Measurements from ENCODE around the gene CCDC185.

DNA sequence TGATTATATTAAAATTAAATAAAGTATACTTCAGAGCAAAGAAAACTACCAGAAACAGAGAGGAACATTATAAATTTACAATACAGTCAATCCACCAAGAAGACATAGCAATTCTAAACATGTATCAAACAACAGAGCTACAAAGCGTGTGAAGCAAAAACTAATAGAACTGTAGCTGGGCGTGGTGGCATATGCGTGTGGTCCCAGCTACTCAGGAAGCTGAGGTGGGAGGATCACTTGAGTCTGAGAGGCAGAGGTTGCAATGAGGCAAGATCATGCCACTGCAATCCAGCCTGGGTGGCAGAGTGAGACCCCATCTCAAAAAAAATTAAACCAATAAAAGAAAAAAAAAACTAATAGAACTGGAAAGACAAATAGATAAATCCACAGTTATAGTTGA, 12.3 kb downstream of the CCDC185 start:
- TF ChIP-seq, protein P1, sequence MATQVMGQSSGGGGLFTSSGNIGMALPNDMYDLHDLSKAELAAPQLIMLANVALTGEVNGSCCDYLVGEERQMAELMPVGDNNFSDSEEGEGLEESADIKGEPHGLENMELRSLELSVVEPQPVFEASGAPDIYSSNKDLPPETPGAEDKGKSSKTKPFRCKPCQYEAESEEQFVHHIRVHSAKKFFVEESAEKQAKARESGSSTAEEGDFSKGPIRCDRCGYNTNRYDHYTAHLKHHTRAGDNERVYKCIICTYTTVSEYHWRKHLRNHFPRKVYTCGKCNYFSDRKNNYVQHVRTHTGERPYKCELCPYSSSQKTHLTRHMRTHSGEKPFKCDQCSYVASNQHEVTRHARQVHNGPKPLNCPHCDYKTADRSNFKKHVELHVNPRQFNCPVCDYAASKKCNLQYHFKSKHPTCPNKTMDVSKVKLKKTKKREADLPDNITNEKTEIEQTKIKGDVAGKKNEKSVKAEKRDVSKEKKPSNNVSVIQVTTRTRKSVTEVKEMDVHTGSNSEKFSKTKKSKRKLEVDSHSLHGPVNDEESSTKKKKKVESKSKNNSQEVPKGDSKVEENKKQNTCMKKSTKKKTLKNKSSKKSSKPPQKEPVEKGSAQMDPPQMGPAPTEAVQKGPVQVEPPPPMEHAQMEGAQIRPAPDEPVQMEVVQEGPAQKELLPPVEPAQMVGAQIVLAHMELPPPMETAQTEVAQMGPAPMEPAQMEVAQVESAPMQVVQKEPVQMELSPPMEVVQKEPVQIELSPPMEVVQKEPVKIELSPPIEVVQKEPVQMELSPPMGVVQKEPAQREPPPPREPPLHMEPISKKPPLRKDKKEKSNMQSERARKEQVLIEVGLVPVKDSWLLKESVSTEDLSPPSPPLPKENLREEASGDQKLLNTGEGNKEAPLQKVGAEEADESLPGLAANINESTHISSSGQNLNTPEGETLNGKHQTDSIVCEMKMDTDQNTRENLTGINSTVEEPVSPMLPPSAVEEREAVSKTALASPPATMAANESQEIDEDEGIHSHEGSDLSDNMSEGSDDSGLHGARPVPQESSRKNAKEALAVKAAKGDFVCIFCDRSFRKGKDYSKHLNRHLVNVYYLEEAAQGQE (IDR thresholded peaks at IDR 0.05; ENCODE audit: unreplicated experiment), result no peak
- TF ChIP-seq, protein P2, sequence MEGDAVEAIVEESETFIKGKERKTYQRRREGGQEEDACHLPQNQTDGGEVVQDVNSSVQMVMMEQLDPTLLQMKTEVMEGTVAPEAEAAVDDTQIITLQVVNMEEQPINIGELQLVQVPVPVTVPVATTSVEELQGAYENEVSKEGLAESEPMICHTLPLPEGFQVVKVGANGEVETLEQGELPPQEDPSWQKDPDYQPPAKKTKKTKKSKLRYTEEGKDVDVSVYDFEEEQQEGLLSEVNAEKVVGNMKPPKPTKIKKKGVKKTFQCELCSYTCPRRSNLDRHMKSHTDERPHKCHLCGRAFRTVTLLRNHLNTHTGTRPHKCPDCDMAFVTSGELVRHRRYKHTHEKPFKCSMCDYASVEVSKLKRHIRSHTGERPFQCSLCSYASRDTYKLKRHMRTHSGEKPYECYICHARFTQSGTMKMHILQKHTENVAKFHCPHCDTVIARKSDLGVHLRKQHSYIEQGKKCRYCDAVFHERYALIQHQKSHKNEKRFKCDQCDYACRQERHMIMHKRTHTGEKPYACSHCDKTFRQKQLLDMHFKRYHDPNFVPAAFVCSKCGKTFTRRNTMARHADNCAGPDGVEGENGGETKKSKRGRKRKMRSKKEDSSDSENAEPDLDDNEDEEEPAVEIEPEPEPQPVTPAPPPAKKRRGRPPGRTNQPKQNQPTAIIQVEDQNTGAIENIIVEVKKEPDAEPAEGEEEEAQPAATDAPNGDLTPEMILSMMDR (conservative IDR thresholded peaks at IDR 0.05; ENCODE audit: low read depth in 2 of 2), result no peak
- no peak for TF ChIP-seq EZH2 (IDR thresholded peaks at IDR 0.05; ENCODE audit: low read depth, unreplicated experiment)
- no peak for TF ChIP-seq ZNF331 (CRISPR knock-in tag; IDR thresholded peaks at IDR 0.05; ENCODE audit: low read depth)
- no peak for TF ChIP-seq POLR2AphosphoS5 (IDR thresholded peaks at IDR 0.05; ENCODE audit: low read depth)
- TF ChIP-seq EZH2phosphoT487 (IDR thresholded peaks at IDR 0.05; ENCODE audit: unreplicated experiment), result no peak
- no peak for TF ChIP-seq CREB1 (CRISPR knock-in tag; IDR thresholded peaks at IDR 0.05; ENCODE audit: low read depth)
- TF ChIP-seq, protein P3, sequence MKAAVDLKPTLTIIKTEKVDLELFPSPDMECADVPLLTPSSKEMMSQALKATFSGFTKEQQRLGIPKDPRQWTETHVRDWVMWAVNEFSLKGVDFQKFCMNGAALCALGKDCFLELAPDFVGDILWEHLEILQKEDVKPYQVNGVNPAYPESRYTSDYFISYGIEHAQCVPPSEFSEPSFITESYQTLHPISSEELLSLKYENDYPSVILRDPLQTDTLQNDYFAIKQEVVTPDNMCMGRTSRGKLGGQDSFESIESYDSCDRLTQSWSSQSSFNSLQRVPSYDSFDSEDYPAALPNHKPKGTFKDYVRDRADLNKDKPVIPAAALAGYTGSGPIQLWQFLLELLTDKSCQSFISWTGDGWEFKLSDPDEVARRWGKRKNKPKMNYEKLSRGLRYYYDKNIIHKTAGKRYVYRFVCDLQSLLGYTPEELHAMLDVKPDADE (IDR thresholded peaks at IDR 0.05), result no peak
- TF ChIP-seq JUNB (IDR thresholded peaks at IDR 0.05; ENCODE audit: unreplicated experiment), result no peak
- TF ChIP-seq, protein P4, sequence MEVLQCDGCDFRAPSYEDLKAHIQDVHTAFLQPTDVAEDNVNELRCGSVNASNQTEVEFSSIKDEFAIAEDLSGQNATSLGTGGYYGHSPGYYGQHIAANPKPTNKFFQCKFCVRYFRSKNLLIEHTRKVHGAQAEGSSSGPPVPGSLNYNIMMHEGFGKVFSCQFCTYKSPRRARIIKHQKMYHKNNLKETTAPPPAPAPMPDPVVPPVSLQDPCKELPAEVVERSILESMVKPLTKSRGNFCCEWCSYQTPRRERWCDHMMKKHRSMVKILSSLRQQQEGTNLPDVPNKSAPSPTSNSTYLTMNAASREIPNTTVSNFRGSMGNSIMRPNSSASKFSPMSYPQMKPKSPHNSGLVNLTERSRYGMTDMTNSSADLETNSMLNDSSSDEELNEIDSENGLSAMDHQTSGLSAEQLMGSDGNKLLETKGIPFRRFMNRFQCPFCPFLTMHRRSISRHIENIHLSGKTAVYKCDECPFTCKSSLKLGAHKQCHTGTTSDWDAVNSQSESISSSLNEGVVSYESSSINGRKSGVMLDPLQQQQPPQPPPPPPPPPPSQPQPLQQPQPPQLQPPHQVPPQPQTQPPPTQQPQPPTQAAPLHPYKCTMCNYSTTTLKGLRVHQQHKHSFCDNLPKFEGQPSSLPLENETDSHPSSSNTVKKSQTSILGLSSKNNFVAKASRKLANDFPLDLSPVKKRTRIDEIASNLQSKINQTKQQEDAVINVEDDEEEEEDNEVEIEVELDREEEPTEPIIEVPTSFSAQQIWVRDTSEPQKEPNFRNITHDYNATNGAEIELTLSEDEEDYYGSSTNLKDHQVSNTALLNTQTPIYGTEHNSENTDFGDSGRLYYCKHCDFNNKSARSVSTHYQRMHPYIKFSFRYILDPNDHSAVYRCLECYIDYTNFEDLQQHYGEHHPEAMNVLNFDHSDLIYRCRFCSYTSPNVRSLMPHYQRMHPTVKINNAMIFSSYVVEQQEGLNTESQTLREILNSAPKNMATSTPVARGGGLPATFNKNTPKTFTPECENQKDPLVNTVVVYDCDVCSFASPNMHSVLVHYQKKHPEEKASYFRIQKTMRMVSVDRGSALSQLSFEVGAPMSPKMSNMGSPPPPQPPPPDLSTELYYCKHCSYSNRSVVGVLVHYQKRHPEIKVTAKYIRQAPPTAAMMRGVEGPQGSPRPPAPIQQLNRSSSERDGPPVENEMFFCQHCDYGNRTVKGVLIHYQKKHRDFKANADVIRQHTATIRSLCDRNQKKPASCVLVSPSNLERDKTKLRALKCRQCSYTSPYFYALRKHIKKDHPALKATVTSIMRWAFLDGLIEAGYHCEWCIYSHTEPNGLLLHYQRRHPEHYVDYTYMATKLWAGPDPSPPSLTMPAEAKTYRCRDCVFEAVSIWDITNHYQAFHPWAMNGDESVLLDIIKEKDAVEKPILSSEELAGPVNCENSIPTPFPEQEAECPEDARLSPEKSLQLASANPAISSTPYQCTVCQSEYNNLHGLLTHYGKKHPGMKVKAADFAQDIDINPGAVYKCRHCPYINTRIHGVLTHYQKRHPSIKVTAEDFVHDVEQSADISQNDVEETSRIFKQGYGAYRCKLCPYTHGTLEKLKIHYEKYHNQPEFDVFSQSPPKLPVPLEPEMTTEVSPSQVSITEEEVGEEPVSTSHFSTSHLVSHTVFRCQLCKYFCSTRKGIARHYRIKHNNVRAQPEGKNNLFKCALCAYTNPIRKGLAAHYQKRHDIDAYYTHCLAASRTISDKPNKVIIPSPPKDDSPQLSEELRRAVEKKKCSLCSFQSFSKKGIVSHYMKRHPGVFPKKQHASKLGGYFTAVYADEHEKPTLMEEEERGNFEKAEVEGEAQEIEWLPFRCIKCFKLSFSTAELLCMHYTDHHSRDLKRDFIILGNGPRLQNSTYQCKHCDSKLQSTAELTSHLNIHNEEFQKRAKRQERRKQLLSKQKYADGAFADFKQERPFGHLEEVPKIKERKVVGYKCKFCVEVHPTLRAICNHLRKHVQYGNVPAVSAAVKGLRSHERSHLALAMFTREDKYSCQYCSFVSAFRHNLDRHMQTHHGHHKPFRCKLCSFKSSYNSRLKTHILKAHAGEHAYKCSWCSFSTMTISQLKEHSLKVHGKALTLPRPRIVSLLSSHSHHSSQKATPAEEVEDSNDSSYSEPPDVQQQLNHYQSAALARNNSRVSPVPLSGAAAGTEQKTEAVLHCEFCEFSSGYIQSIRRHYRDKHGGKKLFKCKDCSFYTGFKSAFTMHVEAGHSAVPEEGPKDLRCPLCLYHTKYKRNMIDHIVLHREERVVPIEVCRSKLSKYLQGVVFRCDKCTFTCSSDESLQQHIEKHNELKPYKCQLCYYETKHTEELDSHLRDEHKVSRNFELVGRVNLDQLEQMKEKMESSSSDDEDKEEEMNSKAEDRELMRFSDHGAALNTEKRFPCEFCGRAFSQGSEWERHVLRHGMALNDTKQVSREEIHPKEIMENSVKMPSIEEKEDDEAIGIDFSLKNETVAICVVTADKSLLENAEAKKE (CRISPR knock-in tag; IDR thresholded peaks at IDR 0.05), result no peak

Measured in GM23338 (cell line).